Suprapubic skin (tissue), 4 donors: Measurements from ENCODE around the gene BCAN. TPM values are rescaled to one million over a fixed set of nuclear protein-coding genes. Genes with fewer than 3 reads are reported as not detected.

Experiments
- DNase-seq, 2 donors: peaks; one replicate each; pipeline ENCODE4 v3.0.0-alpha.2; 2019; ENCODE audit warnings: low spot score in 2 of 2
- H3K27ac ChIP-seq: fragments of 200-600 bp; sonication (generic); one replicate; pipeline ENCODE4 v1.5.1; 2019
- H3K27me3 ChIP-seq: fragments of 200-600 bp; sonication (generic); one replicate; pipeline ENCODE4 v1.5.1; 2019
- H3K36me3 ChIP-seq: fragments of 200-600 bp; sonication (generic); one replicate; pipeline ENCODE4 v1.5.1; 2019
- H3K4me1 ChIP-seq: fragments of 200-600 bp; sonication (generic); one replicate; pipeline ENCODE4 v1.5.1; 2019
- H3K4me3 ChIP-seq: fragments of 200-600 bp; sonication (generic); one replicate; pipeline ENCODE4 v1.5.1; 2019; ENCODE audit warnings: mild to moderate bottlenecking
- H3K9me3 ChIP-seq: fragments of 200-600 bp; sonication (generic); one replicate; pipeline ENCODE4 v1.5.1; 2019
- CTCF ChIP-seq, 2 donors: fragments of 200-600 bp in 1 of 2; fragments of 450-650 bp in 1 of 2; sonication (generic) in 1 of 2; IDR thresholded peaks; one replicate each; pipeline ENCODE4 v1.5.1; 2016 to 2019; ENCODE audit warnings: antibody characterized with exemption in 2 of 2, mild to moderate bottlenecking in 1 of 2, moderate library complexity in 1 of 2
- EP300 ChIP-seq: sonication (generic); formaldehyde crosslinking; IDR thresholded peaks from one replicate; pipeline ENCODE4 v1.6.1; 2017; ENCODE audit warnings: antibody characterized with exemption
- POLR2A ChIP-seq, 2 donors: fragments of 450-650 bp; IDR thresholded peaks; one replicate each; pipeline ENCODE4 v1.6.1; 2017; ENCODE audit warnings: antibody characterized with exemption in 2 of 2, mild to moderate bottlenecking in 2 of 2, moderate library complexity in 2 of 2
- POLR2AphosphoS5 ChIP-seq, 3 donors: sonication (generic); formaldehyde crosslinking; IDR thresholded peaks; one replicate each; pipeline ENCODE4 v1.6.1; 2017; ENCODE audit warnings: antibody characterized with exemption in 3 of 3
- WGBS: methylation state at CpG from one replicate; pipeline ENCODE4 v1.1.5; 2018; 5-methylcytosine and 5-hydroxymethylcytosine counted together
- total RNA-seq, 4 donors: library from RNA; depleted of rRNA; stranded (reverse); fragments of >200 nt; gene quantifications; one replicate each; pipeline ENCODE4 v1.1.0, GENCODE V29; 2016

BCAN gene
- total RNA-seq, 4 donors from 2014 or later, result 17.8 to 41.2 (median 29.4) TPM

- TF ChIP-seq EP300 (no peak), POLR2AphosphoS5 (IDR thresholded peaks at IDR 0.05) (no peak), CTCF (IDR thresholded peaks at IDR 0.05) (no peak), POLR2A (IDR thresholded peaks at IDR 0.05) (no peak)
- 85% methylated on average over 9 of the region's 9 CpGs for WGBS
These were observed 11.1 kb downstream of the BCAN start for GRCh38 chr1:156652992-156653355.

GRCh38 chr1:156654700-156655099, 12.8 kb downstream of the BCAN start:
- no peaks in the 10 kb centered on the region for H3K9me3 ChIP-seq
- no peak for TF ChIP-seq POLR2A (IDR thresholded peaks at IDR 0.05)
- no peak for TF ChIP-seq POLR2AphosphoS5 (IDR thresholded peaks at IDR 0.05)
- no peak for TF ChIP-seq CTCF (IDR thresholded peaks at IDR 0.05)
- TF ChIP-seq EP300, result no peak
- no peak overlapping the region for H3K4me3 ChIP-seq
- no peak for DNase-seq
- H3K27ac ChIP-seq, result no peak overlapping the region
- H3K4me1 ChIP-seq, result peaks cover 23% of the 10 kb centered on the region
- no peaks in the 10 kb centered on the region for H3K36me3 ChIP-seq
- WGBS, result 75% methylated on average over 1 of the region's 1 CpG
- peaks cover 73% of the 10 kb centered on the region for H3K27me3 ChIP-seq

More at GRCh38 chr1:156652992-156653355, 11.1 kb downstream of the BCAN start:
- H3K4me3 ChIP-seq, result no peak overlapping the region
- no peak for DNase-seq
- peaks cover 88% of the 10 kb centered on the region for H3K27me3 ChIP-seq
- H3K4me1 ChIP-seq, result peaks cover 15% of the 10 kb centered on the region
- H3K36me3 ChIP-seq, result no peaks in the 10 kb centered on the region
- no peak overlapping the region for H3K27ac ChIP-seq
- no peaks in the 10 kb centered on the region for H3K9me3 ChIP-seq

- peaks cover 66% of the 10 kb centered on the region for H3K27me3 ChIP-seq
- TF ChIP-seq EP300 (no peak), CTCF (IDR thresholded peaks at IDR 0.05) (no peak), POLR2A (IDR thresholded peaks at IDR 0.05) (no peak), POLR2AphosphoS5 (IDR thresholded peaks at IDR 0.05) (no peak)
- peaks cover 29% of the 10 kb centered on the region for H3K4me1 ChIP-seq
- no peaks in the 10 kb centered on the region for H3K36me3 ChIP-seq
- H3K4me3 ChIP-seq, result no peak overlapping the region
- WGBS, result 65% methylated on average over 2 of the region's 2 CpGs
- H3K9me3 ChIP-seq, result no peaks in the 10 kb centered on the region
- no peak for DNase-seq
- no peak overlapping the region for H3K27ac ChIP-seq
These were observed 13.4 kb downstream of the BCAN start for GRCh38 chr1:156655151-156655903.

GRCh38 chr1:156655904-156656516, 14.1 kb downstream of the BCAN start:
- WGBS, result 56% methylated on average over 8 of the region's 9 CpGs

More at GRCh38 chr1:156655904-156656516, 14.1 kb downstream of the BCAN start:
- no peak for DNase-seq
- Histone ChIP-seq H3K9me3 (no peaks in the 10 kb centered on the region), H3K27ac (no peak overlapping the region), H3K4me3 (no peak overlapping the region), H3K4me1 (peaks cover 35% of the 10 kb centered on the region), H3K27me3 (peaks cover 60% of the 10 kb centered on the region), H3K36me3 (no peaks in the 10 kb centered on the region)
- TF ChIP-seq CTCF (IDR thresholded peaks at IDR 0.05), result no peak
- TF ChIP-seq EP300, result no peak
- TF ChIP-seq POLR2A (IDR thresholded peaks at IDR 0.05), result no peak
- no peak for TF ChIP-seq POLR2AphosphoS5 (IDR thresholded peaks at IDR 0.05)
